ENCODE measurements around the gene OTOG. TPM values are rescaled to one million over a fixed set of nuclear protein-coding genes. Genes with fewer than 3 reads are reported as not detected.

Gene OTOG
- total RNA-seq, 4 donors from 2014 or later = not detected

DNA sequence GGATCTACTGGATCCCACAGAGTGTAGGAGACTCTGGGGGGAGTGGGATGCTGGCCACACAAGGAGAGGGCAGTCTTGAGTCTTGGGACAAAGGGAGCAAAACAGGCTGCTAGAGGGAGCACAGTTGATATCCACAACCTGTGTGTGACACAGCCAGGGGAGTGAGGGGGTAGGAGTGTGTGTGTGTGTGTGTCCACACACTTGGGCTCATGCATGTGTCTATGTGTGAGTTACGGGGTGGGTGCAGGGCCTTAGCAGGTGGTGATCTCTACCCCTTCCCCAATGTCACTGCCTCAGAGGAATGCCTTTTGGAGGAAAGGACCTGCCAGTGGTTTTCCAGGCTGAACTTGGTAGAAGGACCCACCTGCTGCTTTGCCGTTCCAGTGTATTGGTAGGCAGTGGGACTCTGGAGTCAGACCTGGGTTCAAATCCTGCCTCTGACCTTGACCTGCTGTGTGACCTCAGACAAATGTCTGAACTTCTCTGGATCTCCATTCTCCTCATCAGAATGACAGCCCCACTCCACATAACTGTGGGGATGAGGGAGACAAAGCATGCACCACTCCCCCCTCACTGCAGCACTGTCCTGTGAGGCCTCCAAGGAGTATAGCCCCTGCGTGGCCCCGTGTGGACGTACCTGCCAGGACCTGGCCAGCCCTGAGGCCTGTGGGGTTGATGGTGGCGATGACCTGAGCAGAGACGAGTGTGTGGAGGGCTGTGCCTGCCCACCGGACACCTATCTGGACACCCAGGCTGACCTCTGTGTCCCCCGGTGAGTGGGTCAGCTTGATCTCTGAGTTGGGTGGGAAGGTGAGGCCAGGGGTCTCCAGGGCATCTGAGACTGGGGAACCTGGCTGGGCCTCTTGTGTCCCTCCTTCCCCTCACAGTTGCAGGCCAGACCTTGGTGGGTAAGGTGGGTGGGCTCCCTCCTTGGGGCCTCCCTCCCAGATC lies 27.4 kb downstream of the OTOG start:
- no peak for ATAC-seq (ENCODE audit: low FRiP score)
- DNase-seq (ENCODE audit: low spot score) = no peak
- TF ChIP-seq, protein P1, sequence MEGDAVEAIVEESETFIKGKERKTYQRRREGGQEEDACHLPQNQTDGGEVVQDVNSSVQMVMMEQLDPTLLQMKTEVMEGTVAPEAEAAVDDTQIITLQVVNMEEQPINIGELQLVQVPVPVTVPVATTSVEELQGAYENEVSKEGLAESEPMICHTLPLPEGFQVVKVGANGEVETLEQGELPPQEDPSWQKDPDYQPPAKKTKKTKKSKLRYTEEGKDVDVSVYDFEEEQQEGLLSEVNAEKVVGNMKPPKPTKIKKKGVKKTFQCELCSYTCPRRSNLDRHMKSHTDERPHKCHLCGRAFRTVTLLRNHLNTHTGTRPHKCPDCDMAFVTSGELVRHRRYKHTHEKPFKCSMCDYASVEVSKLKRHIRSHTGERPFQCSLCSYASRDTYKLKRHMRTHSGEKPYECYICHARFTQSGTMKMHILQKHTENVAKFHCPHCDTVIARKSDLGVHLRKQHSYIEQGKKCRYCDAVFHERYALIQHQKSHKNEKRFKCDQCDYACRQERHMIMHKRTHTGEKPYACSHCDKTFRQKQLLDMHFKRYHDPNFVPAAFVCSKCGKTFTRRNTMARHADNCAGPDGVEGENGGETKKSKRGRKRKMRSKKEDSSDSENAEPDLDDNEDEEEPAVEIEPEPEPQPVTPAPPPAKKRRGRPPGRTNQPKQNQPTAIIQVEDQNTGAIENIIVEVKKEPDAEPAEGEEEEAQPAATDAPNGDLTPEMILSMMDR (IDR thresholded peaks at IDR 0.05) = no peak

DNA sequence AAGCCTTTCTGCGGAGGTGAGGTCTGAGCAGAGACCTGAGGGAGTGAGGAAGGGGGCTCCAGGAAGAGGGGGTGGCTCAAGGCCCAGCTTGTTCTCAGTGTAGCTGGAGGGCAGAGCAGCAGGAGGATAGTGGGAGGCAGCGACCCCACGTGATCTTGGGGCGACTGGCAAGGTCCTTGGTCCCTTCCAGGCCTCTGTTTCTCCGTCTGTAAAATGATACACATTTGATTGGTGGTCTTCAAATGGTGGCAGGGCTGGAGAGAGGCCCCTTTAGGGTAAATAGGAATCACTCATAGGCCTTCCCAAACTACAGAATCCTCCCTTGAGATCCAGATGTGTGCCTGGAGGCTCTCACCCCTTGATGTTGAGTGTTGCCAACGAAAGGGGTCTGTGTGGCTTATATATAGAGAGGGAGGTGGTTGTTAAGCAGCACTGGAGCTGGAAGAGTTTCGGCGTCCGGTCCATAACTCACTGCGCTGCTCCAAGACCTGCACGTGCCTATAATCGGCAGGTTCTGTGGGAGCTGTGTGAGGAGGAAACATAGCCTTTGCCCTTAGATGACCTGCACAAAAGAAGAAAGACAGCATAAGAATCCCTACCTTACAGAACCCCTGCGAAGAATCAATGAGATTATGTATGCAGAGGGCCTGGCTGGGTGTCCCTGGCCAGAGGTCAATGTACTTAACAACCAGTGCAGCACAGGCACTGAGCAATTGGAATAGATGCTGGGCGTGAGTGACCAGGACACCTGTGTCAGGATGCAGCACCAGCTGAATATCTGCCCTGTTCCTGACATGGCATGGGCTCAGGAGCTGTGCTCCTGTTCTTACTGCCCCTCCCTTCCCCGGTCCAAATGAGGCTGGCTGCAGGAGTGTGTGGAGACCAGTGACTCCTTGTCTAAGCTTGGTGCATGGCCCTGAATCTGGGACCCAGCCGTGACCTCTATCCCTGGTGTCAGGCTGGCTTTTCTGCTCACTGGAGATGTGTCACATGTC lies 28.7 kb downstream of the OTOG start:
- DNase-seq (ENCODE audit: low spot score) (no peak), ATAC-seq (ENCODE audit: low FRiP score) (no peak)
- TF ChIP-seq, protein P1 (IDR thresholded peaks at IDR 0.05) = no peak

DNA sequence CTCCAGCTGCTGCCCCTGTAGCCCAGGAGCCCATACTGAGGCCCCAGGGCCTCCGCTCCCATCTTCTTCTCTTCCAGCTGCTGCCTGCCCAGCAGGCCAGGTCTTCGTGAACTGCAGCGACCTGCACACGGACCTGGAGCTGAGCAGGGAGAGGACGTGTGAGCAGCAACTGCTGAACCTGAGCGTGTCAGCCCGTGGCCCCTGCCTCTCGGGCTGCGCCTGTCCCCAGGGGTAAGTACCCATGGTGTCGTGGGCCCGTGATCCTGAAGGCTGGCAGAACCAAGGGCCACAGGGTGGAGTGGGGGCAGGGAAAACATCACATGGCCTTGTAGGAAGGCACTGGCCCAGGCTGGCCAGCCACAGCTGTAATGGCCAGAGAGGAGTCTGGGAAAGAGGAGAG lies 31.2 kb downstream of the OTOG start:
- no peak for ATAC-seq (ENCODE audit: low FRiP score)
- DNase-seq (ENCODE audit: low spot score) = no peak

DNA sequence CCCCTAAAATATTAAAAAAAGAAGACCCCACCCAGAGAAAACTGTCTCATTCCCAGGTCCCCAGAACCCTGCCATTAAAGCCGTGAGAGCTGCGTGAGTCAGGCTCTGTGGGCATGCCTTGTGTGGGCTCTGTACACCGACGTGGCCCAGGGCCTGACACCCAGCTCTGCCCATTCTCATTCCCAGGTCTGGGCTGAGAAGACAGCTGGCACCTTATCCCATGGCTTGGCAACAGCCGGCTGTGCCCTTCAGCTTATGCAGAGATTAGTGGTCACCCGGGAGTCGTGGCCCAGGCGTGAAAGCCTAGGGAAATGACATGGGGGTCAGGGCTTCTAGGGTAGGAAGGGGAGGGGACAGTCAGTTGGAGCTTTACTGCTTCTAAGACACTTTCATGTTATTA lies 31.9 kb downstream of the OTOG start:
- DNase-seq (ENCODE audit: low spot score) = no peak
- TF ChIP-seq, protein P1 (IDR thresholded peaks at IDR 0.05) = no peak
- no peak for ATAC-seq (ENCODE audit: low FRiP score)

More for the DNA sequence above, 31.2 kb downstream of the OTOG start:
- TF ChIP-seq, protein P1 (IDR thresholded peaks at IDR 0.05) = no peak

DNA sequence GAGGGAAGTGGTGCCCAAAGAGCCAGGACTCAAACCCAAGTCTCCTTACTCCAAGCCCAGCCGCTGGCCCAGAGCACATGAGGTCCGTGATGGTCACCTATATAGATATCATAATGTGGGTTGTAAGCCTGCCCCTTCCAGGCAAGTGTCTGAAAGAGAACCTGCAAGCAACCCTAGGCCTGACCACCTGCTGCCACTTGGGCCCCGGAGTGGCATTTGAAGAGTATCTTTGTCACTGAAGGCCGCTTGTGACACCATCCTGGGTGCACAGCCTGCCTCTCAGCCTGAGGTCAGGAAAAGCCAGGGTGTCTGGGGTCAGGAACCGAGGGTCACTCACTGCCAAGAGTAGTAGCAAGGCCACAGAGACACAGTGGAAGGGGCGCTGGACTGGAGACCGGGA lies 32.4 kb downstream of the OTOG start:
- no peak for ATAC-seq (ENCODE audit: low FRiP score)
- TF ChIP-seq, protein P1 (IDR thresholded peaks at IDR 0.05) = no peak
- no peak for DNase-seq (ENCODE audit: low spot score)

DNA sequence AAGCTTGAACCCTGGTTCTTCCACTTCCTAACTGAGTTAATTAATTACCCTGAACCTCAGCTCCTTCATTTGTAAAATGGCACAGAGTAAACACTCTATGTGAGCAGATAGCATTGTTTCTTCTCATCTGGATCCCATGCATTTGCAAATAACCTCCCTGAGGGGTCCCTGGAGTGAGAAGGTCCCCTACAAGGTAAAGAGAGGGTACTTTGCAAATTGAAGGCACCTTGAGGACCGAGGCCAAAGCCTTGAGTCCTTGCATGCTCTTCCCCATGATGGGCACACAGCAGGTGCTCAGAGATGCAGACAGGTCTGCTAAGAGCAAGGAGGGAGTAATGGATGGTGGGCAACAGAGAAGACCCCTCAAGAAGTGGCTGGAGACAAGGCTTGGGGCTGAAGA lies 33.2 kb downstream of the OTOG start:
- ATAC-seq (ENCODE audit: low FRiP score) (no peak), DNase-seq (ENCODE audit: low spot score) (no peak)
- TF ChIP-seq, protein P1 (IDR thresholded peaks at IDR 0.05) = no peak
